ENCODE data around the gene EXOC1. TPM values are rescaled to one million over a fixed set of nuclear protein-coding genes. Genes with fewer than 3 reads are reported as not detected.

Gene EXOC1
- total RNA-seq, 4 donors from 2014 or later = 30.7 to 55.3 (median 36.9) TPM

- TF ChIP-seq CTCF (IDR thresholded peaks at IDR 0.05) = no peak
- ATAC-seq (ENCODE audit: low FRiP score) (no peak), DNase-seq (ENCODE audit: low spot score) (no peak)
Observed at GRCh38 chr4:55884093-55884850, 30.8 kb downstream of the EXOC1 start.

GRCh38 chr4:55884851-55885219 is 31.4 kb downstream of the EXOC1 start:
- no peak for DNase-seq (ENCODE audit: low spot score)
- no peak for TF ChIP-seq CTCF (IDR thresholded peaks at IDR 0.05)
- ATAC-seq (ENCODE audit: low FRiP score) = no peak

GRCh38 chr4:55887594-55887993 is 34.1 kb downstream of the EXOC1 start:
- TF ChIP-seq CTCF (IDR thresholded peaks at IDR 0.05) = no peak
- ATAC-seq (ENCODE audit: low FRiP score) = no peak

GRCh38 chr4:55892156-55892555 is 38.7 kb downstream of the EXOC1 start:
- ATAC-seq (ENCODE audit: low FRiP score) (no peak), DNase-seq (ENCODE audit: low spot score) (no peak)
- no peak for TF ChIP-seq CTCF (IDR thresholded peaks at IDR 0.05)

More at GRCh38 chr4:55887594-55887993, 34.1 kb downstream of the EXOC1 start:
- DNase-seq (ENCODE audit: low spot score) = no peak

GRCh38 chr4:55896622-55897021 is 43.2 kb downstream of the EXOC1 start:
- no peak for ATAC-seq (ENCODE audit: low FRiP score)
- TF ChIP-seq CTCF (IDR thresholded peaks at IDR 0.05) = no peak

GRCh38 chr4:55902677-55903076 is 49.2 kb downstream of the EXOC1 start:
- no peak for ATAC-seq (ENCODE audit: low FRiP score)
- DNase-seq (ENCODE audit: low spot score) = no peak
- no peak for TF ChIP-seq CTCF (IDR thresholded peaks at IDR 0.05)

More at GRCh38 chr4:55896622-55897021, 43.2 kb downstream of the EXOC1 start:
- no peak for DNase-seq (ENCODE audit: low spot score)

- ATAC-seq (ENCODE audit: low FRiP score) (no peak), DNase-seq (ENCODE audit: low spot score) (no peak)
- TF ChIP-seq CTCF (IDR thresholded peaks at IDR 0.05) = no peak
Observed at GRCh38 chr4:55903577-55903976, 50.1 kb downstream of the EXOC1 start.
